HFFc6 (cell line): Measurements from ENCODE around the gene GRAMD4. TPM values are rescaled to one million over a fixed set of nuclear protein-coding genes. Genes with fewer than 3 reads are reported as not detected.

Experiments
- DNase-seq: peaks from one replicate; pipeline ENCODE4 v3.0.0-alpha.2; 2018
- H3K27ac Mint-ChIP-seq: 2 replicates; pipeline ENCODE4 v1.8.0; 2020; ENCODE audit warnings: mild to moderate bottlenecking, mixed read lengths
- H3K27me3 Mint-ChIP-seq: 2 replicates; pipeline ENCODE4 v1.8.0; 2021; ENCODE audit warnings: mild to moderate bottlenecking, moderate library complexity, mixed read lengths; ENCODE audit not compliant: insufficient read depth
- H3K36me3 Mint-ChIP-seq: 2 replicates; pipeline ENCODE4 v1.8.0; 2021; ENCODE audit warnings: low read depth, mixed read lengths
- H3K4me1 Mint-ChIP-seq: 2 replicates; pipeline ENCODE4 v1.8.0; 2020; ENCODE audit warnings: low read depth, mixed read lengths
- H3K4me3 Mint-ChIP-seq: 2 replicates; pipeline ENCODE4 v1.8.0; 2020; ENCODE audit warnings: mild to moderate bottlenecking, moderate library complexity, mixed read lengths
- H3K9me3 Mint-ChIP-seq: 2 replicates; pipeline ENCODE4 v1.8.0; 2020; ENCODE audit warnings: mild to moderate bottlenecking, mixed read lengths
- CTCF ChIP-seq: fragments of 200-600 bp; sonication (generic); IDR thresholded peaks from 2 replicates; pipeline ENCODE4 v1.5.0; 2021; ENCODE audit warnings: antibody characterized with exemption, mild to moderate bottlenecking
- total RNA-seq, 6 experiments: library from RNA; stranded (reverse); fragmentation: NEBNext Ultra II Directional; extraction: Animal tissue kit (Norgen Biotek cat#: 25700); gene quantifications; 2 replicates in 1 of 6; 3 replicates in 5 of 6; pipeline ENCODE4 v1.2.3, GENCODE V29; 2021

GRAMD4 gene
- total RNA-seq, 6 experiments from 2014 or later = 6.8 to 16.3 (median 9.5) TPM

GRCh38 chr22:46574993-46575910, 44.9 kb upstream of the GRAMD4 start:
- peaks cover 9% of the 10 kb centered on the region for H3K36me3 Mint-ChIP-seq
- peaks cover 14% of the 10 kb centered on the region for H3K9me3 Mint-ChIP-seq
- no peak overlapping the region for H3K27ac Mint-ChIP-seq
- DNase-seq = no peak
- peak overlapping the region; percentile 66; the same call in 1 of the 2 replicates for H3K4me3 Mint-ChIP-seq
- TF ChIP-seq CTCF = no peak
- peaks cover 14% of the 10 kb centered on the region for H3K4me1 Mint-ChIP-seq
- H3K27me3 Mint-ChIP-seq = peaks cover 18% of the 10 kb centered on the region

GRCh38 chr22:46575911-46576555, 44.2 kb upstream of the GRAMD4 start:
- H3K27ac Mint-ChIP-seq = no peak overlapping the region
- H3K36me3 Mint-ChIP-seq = peaks cover 9% of the 10 kb centered on the region
- peaks cover 13% of the 10 kb centered on the region for H3K9me3 Mint-ChIP-seq
- H3K4me3 Mint-ChIP-seq = peak overlapping the region; percentile 66
- DNase-seq = no peak
- peaks cover 14% of the 10 kb centered on the region for H3K4me1 Mint-ChIP-seq
- peaks cover 17% of the 10 kb centered on the region for H3K27me3 Mint-ChIP-seq
- no peak for TF ChIP-seq CTCF

DNA sequence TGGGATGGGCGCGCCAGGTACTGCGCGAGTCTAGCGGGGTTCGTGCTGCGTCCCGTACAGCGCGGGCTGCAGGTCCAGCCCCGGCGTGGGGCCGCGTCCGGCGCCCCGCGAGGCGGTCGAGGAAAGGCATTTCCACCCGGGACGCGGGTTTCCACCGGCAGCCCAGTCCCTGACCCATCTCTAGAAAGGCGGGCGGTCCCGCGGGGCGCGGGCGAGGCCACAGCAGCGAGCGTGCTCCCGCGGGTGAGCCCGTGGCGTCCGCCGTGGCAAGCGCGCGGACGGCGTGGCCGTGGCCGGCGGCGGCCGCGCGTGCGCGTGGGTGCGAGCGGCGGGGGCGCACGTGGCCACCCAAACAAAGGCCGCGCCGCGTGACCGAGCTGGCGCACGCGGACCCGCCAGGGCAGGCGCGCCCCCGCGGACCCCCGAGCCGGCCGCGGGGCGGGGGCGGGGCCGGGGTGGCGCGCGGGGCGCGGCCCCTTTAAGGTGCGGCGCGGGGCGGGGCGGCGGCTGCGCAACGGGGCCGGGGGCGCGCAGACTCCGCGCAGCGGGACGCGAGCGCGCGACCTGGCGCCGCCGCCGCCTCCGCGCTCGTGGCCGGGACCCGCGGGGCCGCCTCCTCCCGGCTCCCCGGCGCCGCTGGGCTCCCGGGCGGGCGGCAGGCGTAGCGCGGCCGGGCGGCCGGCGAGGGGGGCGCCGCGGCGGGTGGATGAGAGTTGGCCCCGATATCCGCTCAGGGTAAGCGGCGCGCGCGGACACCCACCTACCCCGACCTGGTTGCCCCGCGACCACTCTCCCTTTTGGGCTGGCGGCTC, 43.4 kb upstream of the GRAMD4 start:
- H3K4me3 Mint-ChIP-seq = peak overlapping the region; percentile 66
- peaks cover 6% of the 10 kb centered on the region for H3K9me3 Mint-ChIP-seq
- H3K36me3 Mint-ChIP-seq = peaks cover 5% of the 10 kb centered on the region
- no peak for DNase-seq
- peaks cover 14% of the 10 kb centered on the region for H3K27me3 Mint-ChIP-seq
- TF ChIP-seq CTCF = no peak
- H3K4me1 Mint-ChIP-seq = peaks cover 14% of the 10 kb centered on the region
- no peak overlapping the region for H3K27ac Mint-ChIP-seq

GRCh38 chr22:46577368-46578249, 42.6 kb upstream of the GRAMD4 start:
- DNase-seq = no peak
- Mint-ChIP-seq H3K27me3 (peaks cover 7% of the 10 kb centered on the region), H3K9me3 (no peaks in the 10 kb centered on the region), H3K36me3 (no peaks in the 10 kb centered on the region), H3K27ac (no peak overlapping the region), H3K4me3 (peak overlapping the region; percentile 89), H3K4me1 (peaks cover 14% of the 10 kb centered on the region)
- TF ChIP-seq CTCF = no peak
